GM23248 (cell line): ENCODE results near the gene OR6V1. TPM values are rescaled to one million over a fixed set of nuclear protein-coding genes. Genes with fewer than 3 reads are reported as not detected.
"Not testable (repeated sequence)": the region's sequence is repeated elsewhere in the genome, so short reads cannot be mapped to it uniquely, and the experiment has no call there.

Experiments
- DNase-seq: peaks from one replicate; pipeline ENCODE4 v3.0.0-alpha.2; 2015
- H2AFZ ChIP-seq: fragments of 200-600 bp; sonication (generic); 2 replicates; pipeline ENCODE4 v1.6.1; 2016; ENCODE audit warnings: antibody characterized with exemption
- H3F3A ChIP-seq: fragments of 200-600 bp; sonication (generic); 2 replicates; pipeline ENCODE4 v1.6.1; 2016; ENCODE audit warnings: mild to moderate bottlenecking, antibody characterized with exemption, mixed run types; ENCODE audit not compliant: insufficient read depth
- H3K27ac ChIP-seq: fragments of 200-600 bp; sonication (generic); 2 replicates; pipeline ENCODE4 v1.5.1; 2016; ENCODE audit warnings: mild to moderate bottlenecking
- H3K27me3 ChIP-seq: fragments of 200-600 bp; sonication (generic); replicated peaks from 2 replicates; pipeline ENCODE4 v1.6.1; 2016; ENCODE audit warnings: mild to moderate bottlenecking; ENCODE audit not compliant: insufficient read depth
- H3K36me3 ChIP-seq: fragments of 200-600 bp; sonication (generic); 2 replicates; pipeline ENCODE4 v1.6.1; 2016; ENCODE audit warnings: low read depth, mild to moderate bottlenecking
- H3K4me1 ChIP-seq: fragments of 200-600 bp; sonication (generic); 2 replicates; pipeline ENCODE4 v1.6.1; 2016; ENCODE audit warnings: mild to moderate bottlenecking; ENCODE audit not compliant: insufficient read depth
- H3K4me2 ChIP-seq: fragments of 200-600 bp; sonication (generic); one replicate; pipeline ENCODE4 v1.6.1; 2016; ENCODE audit warnings: mild to moderate bottlenecking; ENCODE audit not compliant: unreplicated experiment
- H3K4me3 ChIP-seq: fragments of 200-600 bp; sonication (generic); 2 replicates; pipeline ENCODE4 v1.5.1; 2016; ENCODE audit warnings: mild to moderate bottlenecking
- H3K79me2 ChIP-seq: fragments of 200-600 bp; sonication (generic); 2 replicates; pipeline ENCODE4 v1.6.1; 2016; ENCODE audit warnings: mild to moderate bottlenecking; ENCODE audit not compliant: insufficient read depth
- H3K9ac ChIP-seq: fragments of 200-600 bp; sonication (generic); 2 replicates; pipeline ENCODE4 v1.6.1; 2016; ENCODE audit warnings: mild to moderate bottlenecking
- H3K9me2 ChIP-seq: fragments of 200-600 bp; sonication (generic); 2 replicates; pipeline ENCODE4 v1.6.1; 2016; ENCODE audit warnings: mixed run types, mild to moderate bottlenecking, moderate library complexity; ENCODE audit not compliant: insufficient read depth
- H3K9me3 ChIP-seq: fragments of 200-600 bp; sonication (generic); one replicate; pipeline ENCODE4 v1.6.1; 2017; ENCODE audit warnings: low read depth
- H4K20me1 ChIP-seq: fragments of 200-600 bp; sonication (generic); 2 replicates; pipeline ENCODE4 v1.6.0; 2016; ENCODE audit not compliant: insufficient read depth
- EZH2 ChIP-seq: fragments of 200-600 bp; sonication (generic); IDR thresholded peaks from 2 replicates; pipeline ENCODE4 v1.6.1; 2018; ENCODE audit warnings: antibody characterized with exemption, mild to moderate bottlenecking; ENCODE audit not compliant: insufficient read depth, poor library complexity, severe bottlenecking
- EZH2phosphoT487 ChIP-seq: fragments of 200-600 bp; sonication (generic); IDR thresholded peaks from 2 replicates; pipeline ENCODE4 v1.6.1; 2018; ENCODE audit warnings: antibody characterized with exemption, moderate library complexity, mild to moderate bottlenecking, low read depth; ENCODE audit not compliant: insufficient read depth
- WGBS, 2 experiments: methylation state at CpG; one replicate each; pipeline ENCODE4 v1.1.6; 2015 to 2017; ENCODE audit warnings: low lambda C conversion rate in 2 of 2, low coverage in 1 of 2; ENCODE audit errors: missing lambda C conversion rate in 2 of 2; 5-methylcytosine and 5-hydroxymethylcytosine counted together
- in situ Hi-C: fragments of 300-500 bp; cut with MboI; formaldehyde crosslinking; loops from 2 replicates; pipeline ENCODE4 v1.15.0; 2020
- polyA plus RNA-seq: library from polyadenylated mRNA; unstranded; fragments of >200 nt; fragmentation: Nextera tagmentation; extraction: Ambion mirVana; gene quantifications from 2 replicates; pipeline ENCODE4 v1.2.1, GENCODE V29; 2016
- total RNA-seq: library from RNA; depleted of rRNA; stranded (reverse); fragments of >200 nt; shearing (Covaris generic); gene quantifications from 2 replicates; pipeline ENCODE4 v1.2.3, GENCODE V29; 2014

The OR6V1 gene
- total and polyA plus RNA-seq, 2 experiments from 2014 or later, result not detected

DNA sequence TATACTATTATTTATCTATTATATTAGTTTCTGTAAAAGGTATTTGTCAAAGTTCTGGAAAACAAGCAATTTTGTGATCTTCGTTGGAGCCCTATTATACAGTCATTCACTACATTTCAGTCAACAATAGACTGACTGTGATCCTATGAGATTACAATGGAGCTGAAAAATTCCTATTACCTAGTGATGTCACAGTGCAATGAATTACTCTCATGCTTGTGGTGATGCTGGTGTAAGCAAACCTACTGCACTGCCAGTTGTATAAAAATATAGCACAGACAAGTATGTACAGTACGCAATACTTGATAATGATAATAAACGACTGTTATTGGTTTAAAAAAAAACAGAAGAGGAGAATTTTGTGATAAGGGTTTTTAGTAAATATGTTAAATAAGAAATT is 21.4 kb downstream of the OR6V1 start:
- in situ Hi-C loops, result no loop called here
- no peak overlapping the region for H3K27ac ChIP-seq
- 28 to 35% methylated on average over 3 of the region's 3 CpGs for WGBS, 2 experiments

DNA sequence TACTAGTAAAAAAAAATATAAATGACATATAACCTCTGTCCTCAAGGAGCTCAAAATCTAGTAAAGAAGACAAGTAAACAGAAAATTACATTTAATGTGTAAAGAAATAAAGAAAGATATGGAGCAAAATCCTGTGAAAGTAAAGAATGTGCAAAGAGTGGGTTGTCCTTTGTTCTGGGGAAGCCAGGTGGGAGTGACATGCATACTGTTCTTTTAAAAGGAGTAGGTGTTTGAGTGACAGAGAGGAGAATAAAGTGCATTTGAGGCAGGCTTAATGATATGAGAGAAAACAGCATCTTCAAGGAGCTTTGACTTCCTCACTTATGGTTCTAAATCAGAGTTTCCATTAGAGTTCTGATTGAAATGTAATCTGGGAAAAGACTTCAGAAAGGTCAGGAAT is 22.0 kb downstream of the OR6V1 start:
- Histone ChIP-seq H3K9me2 (no peaks in the 10 kb centered on the region), H3F3A (no peaks in the 10 kb centered on the region), H3K27ac (no peak overlapping the region), H4K20me1 (no peaks in the 10 kb centered on the region), H3K4me3 (no peak overlapping the region), H2AFZ (no peak overlapping the region), H3K9ac (no peak overlapping the region), H3K9me3 (no peaks in the 10 kb centered on the region), H3K4me1 (no peaks in the 10 kb centered on the region), H3K79me2 (no peaks in the 10 kb centered on the region), H3K36me3 (no peaks in the 10 kb centered on the region), H3K27me3 (no peaks in the 10 kb centered on the region), H3K4me2 (no peak overlapping the region)
- no peak for DNase-seq
- no peak for TF ChIP-seq EZH2
- no peak for TF ChIP-seq EZH2phosphoT487
- in situ Hi-C loops, result no loop called here

More for the DNA sequence above, 21.4 kb downstream of the OR6V1 start:
- H3K9me2 ChIP-seq, result no peaks in the 10 kb centered on the region
- no peaks in the 10 kb centered on the region for H3K9me3 ChIP-seq
- H3K36me3 ChIP-seq, result no peaks in the 10 kb centered on the region
- H3K79me2 ChIP-seq, result no peaks in the 10 kb centered on the region
- no peaks in the 10 kb centered on the region for H3K27me3 ChIP-seq
- H3F3A ChIP-seq, result no peaks in the 10 kb centered on the region
- H3K4me1 ChIP-seq, result no peaks in the 10 kb centered on the region
- no peak overlapping the region for H3K4me3 ChIP-seq
- H3K9ac ChIP-seq, result no peak overlapping the region
- H2AFZ ChIP-seq, result no peak overlapping the region
- no peak overlapping the region for H3K4me2 ChIP-seq
- TF ChIP-seq EZH2phosphoT487 (no peak), EZH2 (no peak)
- H4K20me1 ChIP-seq, result no peaks in the 10 kb centered on the region
- DNase-seq, result no peak

DNA sequence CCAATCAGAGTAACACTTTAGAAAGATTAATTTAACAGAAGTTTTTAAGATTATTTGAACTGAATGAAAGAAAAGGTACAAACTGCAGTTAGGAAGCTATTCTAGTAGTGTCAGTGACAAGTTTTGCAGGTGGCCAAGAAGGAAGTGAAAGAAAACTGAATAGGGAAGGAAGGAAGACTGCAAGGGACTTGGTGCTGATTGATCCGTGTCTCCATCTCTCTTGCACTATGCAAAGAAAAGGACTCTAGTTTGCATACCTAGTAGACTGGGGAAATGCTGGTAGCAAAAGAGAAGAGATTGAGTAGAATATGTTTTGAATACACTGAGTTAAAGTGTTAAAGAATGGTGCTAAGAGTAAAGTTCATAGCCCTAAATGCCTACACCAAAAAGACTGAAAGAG is 33.0 kb downstream of the OR6V1 start:
- Histone ChIP-seq H3K36me3 (no peaks in the 10 kb centered on the region), H3K4me1 (no peaks in the 10 kb centered on the region), H3K4me3 (no peak overlapping the region), H4K20me1 (no peaks in the 10 kb centered on the region), H3K27me3 (no peaks in the 10 kb centered on the region; the same call in 1 of the 2 replicates), H3K9ac (no peak overlapping the region), H2AFZ (no peak overlapping the region), H3F3A (no peaks in the 10 kb centered on the region), H3K4me2 (no peak overlapping the region), H3K9me2 (no peaks in the 10 kb centered on the region), H3K27ac (no peak overlapping the region), H3K9me3 (no peaks in the 10 kb centered on the region), H3K79me2 (no peaks in the 10 kb centered on the region)
- no peak for DNase-seq
- no peak for TF ChIP-seq EZH2phosphoT487
- no peak for TF ChIP-seq EZH2
- WGBS, 2 experiments, result 23 to 26% methylated on average over 1 of the region's 1 CpG
- in situ Hi-C loops, result no loop called here

DNA sequence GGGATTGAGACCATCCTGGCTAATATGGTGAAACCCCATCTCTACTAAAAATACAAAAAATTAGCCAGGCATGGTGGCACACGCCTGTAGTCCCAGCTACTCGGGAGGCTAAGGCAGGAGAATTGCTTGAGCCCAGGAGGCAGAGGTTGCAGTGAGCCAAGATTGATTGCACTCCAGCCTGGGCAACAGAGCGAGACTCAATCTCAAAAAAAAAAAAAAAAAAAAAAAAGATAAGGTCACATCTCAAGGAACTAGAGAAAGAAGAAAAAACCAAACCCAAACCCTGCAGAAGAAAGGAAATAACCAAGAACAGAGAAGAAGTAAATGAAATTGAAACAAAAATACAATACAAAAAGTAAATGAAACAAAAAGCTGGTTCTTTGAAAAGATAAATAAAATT is 33.5 kb downstream of the OR6V1 start:
- H3K4me3 ChIP-seq, H3F3A ChIP-seq, H3K79me2 ChIP-seq, H3K27ac ChIP-seq, H3K36me3 ChIP-seq, H4K20me1 ChIP-seq, H3K9me3 ChIP-seq, H3K27me3 ChIP-seq, H3K9ac ChIP-seq, H3K9me2 ChIP-seq, H3K4me2 ChIP-seq, H3K4me1 ChIP-seq, DNase-seq, H2AFZ ChIP-seq, in situ Hi-C loops: not testable (repeated sequence)
- 5 to 7% methylated on average over 2 to 3 of the region's 3 CpGs for WGBS, 2 experiments

DNA sequence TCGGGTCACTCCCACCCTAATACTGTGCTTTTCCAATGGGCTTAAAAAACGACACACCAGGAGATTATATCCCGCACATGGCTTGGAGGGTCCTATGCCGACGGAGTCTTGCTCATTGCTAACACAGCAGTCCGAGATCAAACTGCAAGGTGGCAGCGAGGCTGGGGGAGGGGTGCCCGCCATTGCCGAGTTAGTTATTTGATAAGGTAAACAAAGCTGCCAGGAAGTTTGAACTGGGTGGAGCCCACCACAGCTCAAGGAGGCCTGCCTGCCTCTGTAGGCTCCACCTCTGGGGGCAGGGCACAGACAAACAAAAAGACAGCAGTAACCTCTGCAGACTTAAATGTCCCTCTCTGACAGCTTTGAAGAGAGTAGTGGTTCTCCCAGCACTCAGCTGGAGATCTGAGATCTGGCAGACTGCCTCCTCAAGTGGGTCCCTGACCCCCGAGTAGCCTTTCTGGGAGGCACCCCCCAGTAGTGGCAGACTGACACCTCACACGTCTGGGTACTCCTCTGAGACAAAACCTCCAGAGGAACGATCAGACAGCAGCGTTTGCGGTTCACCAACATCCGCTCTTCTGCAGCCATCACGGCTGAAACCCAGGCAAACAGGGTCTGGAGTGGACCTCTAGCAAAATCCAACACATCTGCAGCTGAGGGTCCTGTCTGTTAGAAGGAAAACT is 36.5 kb downstream of the OR6V1 start:
- H3K27ac ChIP-seq, H3K79me2 ChIP-seq, H3F3A ChIP-seq, H3K9me2 ChIP-seq, H3K4me1 ChIP-seq, H3K4me3 ChIP-seq, H3K4me2 ChIP-seq, H2AFZ ChIP-seq, H3K27me3 ChIP-seq, H3K9ac ChIP-seq, H4K20me1 ChIP-seq, in situ Hi-C loops, DNase-seq, H3K36me3 ChIP-seq, H3K9me3 ChIP-seq: not testable (repeated sequence)
- WGBS, 2 experiments, result 55% methylated on average over 16 of the region's 16 CpGs
